GM12801 (cell line): Measurements from ENCODE around the gene TIGD7.

Experiments
- CTCF ChIP-seq: IDR thresholded peaks from one replicate; pipeline ENCODE4 v1.5.1; 2011; ENCODE audit warnings: control low read depth; ENCODE audit not compliant: insufficient read length; ENCODE audit errors: extremely low read depth

The TIGD7 gene

GRCh38 chr16:3282103-3282729, 23.0 kb downstream of the TIGD7 start:
- TF ChIP-seq CTCF, result no peak

DNA sequence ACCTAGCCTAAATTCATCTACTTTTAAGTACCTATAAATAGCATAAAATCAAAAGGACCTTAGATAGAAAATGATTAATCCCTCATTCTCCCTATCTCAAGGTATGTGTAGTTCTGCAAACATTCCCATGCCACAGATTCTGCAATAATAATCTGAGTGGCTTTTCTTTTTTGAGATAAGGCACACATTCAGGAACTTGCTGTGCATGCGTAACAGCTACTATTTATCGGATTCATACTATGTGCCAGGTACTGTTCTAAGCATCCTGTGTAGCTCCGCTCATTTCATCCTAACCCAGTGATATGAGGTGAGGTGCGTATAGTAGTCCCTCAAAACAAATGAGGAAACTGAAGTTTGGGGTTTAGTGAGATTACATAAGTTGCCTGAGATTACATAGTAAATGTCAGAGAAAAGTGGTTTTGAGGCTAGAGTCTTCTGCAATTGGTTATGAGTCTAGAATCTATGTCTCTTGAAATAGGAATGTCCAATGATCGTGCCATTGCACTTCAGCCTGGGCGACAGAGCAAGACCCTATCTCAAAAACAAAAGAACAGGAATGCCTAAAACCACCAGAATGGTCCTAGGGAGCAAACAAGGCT, 23.9 kb downstream of the TIGD7 start:
- TF ChIP-seq CTCF, result no peak

- TF ChIP-seq CTCF, result no peak
Measured at GRCh38 chr16:3276679-3277078, 28.6 kb downstream of the TIGD7 start.

DNA sequence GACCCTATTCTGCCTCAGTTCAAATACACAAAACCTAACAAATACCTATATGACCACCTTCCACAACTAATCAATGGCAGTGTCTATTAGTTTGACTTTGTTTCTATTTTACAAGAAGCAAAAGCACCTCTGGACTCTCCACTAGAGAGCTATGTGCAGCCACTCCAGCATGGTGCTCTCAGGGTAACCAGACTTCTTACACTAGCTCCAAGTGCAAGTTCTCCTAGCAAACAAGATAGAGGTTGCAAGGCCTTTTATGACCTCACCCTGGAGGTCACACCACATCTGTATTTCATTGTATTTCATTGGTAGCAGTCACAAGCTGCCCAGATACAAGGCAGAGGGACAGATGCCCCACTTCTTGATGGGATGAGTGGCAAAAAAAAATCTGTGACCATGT, 30.3 kb downstream of the TIGD7 start:
- no peak for TF ChIP-seq CTCF

DNA sequence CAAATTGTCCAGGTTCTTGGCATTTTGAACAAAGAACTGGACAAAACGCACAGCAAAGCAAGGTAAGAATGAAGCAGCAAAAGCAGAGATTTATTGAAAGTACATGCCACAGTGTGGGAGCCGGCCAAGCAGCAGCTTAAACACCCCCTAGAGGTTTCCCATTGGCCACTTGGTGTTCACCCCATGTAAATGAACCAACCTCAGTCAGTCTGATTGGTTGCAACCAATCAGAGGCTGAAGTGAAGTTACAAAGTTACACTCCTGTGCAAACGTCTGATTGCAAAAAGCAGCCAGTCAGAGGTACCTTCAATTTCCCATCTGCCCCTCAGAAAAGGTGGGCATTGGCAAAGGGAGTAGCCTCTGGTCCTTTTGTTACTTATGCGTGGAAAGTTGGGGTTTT, 30.7 kb downstream of the TIGD7 start:
- no peak for TF ChIP-seq CTCF

DNA sequence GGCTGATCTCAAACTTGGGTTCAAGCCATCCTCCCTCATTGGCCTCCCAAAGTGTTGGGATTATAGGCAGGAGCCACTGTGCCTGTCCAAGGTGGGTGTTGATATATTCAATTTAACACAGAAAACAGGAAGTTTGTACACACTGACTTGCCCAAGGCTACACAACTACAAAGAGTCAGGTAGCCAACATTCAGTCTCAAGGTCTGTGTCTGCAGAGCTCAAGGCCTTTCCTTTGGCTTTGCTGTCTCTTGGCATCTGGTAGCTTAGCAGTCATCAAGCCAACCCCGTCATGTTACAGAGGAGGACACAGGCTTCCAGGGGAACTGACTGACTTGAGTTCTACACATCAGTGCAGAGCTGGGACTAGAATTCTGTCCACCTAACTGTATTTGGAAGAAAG, 36.9 kb downstream of the TIGD7 start:
- TF ChIP-seq CTCF, result no peak

DNA sequence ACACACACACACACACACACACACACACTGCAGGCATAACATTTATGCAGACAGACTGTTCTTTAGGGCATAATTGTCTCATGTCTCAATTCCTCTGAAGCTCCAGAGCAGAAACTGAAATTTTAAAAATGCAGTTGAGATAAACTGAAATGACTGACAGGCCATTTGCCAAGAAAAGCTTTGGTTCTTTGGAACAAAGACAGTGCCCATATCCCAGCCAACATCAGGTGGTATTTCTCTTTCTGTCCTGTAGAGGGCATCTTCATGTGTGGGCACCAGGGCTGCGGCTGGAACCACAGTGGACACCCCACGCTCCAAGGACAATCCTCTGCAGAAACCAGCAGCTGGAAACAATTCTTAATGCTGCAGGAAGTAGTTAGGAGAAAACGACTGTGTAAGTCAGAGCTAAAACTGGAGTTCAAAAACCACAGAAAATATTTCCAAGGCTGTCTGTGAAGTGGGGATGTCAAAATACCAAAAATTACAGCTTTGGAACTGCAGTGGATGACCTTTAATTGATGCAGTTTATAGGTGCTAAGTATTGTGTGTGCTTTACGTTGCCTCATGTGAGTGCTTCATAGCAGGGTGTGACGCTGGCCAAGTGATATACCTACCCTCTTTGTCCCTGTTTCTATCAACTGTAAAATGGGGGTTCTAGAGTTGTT, 38.2 kb downstream of the TIGD7 start:
- TF ChIP-seq CTCF, result no peak
